Fibroblast of mammary gland (primary cell): ENCODE measurements around the gene LMBR1.
A peak's percentile ranks its signal among the peaks of the same experiment; 100 is the strongest.

ENCODE experiments used
- DNase-seq: peaks from one replicate; pipeline ENCODE4 v3.0.0-alpha.2; 2010; ENCODE audit warnings: low read depth
- H3K4me3 ChIP-seq: 2 replicates; pipeline ENCODE4 v1.5.1; 2011; ENCODE audit warnings: low read depth, mild to moderate bottlenecking, low read length, moderate library complexity; ENCODE audit not compliant: control insufficient read depth
- TF ChIP-seq, protein P1 (sequence below): conservative IDR thresholded peaks from 2 replicates; pipeline ENCODE4 v1.5.1; 2011; ENCODE audit warnings: low read depth, low read length, inconsistent platforms; ENCODE audit not compliant: control insufficient read depth, insufficient read depth

The LMBR1 gene

DNA sequence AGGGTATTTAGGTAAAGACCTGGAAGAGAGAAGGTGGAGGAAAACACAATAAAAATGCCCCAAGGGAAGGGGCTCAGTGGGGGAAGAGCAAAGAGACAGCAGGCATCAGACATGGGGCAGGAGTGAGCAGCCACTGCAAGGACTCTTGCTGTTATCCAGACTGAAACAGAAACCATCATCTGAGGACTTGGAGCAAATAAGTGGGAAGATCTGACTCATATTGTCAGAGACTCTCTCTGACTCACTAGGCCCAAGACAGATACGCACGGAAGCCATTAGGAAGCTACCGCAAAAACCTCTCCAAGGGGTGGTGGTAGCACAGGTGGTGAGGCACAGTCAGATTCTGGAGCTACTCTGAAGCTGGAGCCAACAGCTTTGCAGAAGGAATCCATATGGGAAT, 141.7 kb downstream of the LMBR1 start:
- no peak overlapping the region for H3K4me3 ChIP-seq
- TF ChIP-seq, protein P1, sequence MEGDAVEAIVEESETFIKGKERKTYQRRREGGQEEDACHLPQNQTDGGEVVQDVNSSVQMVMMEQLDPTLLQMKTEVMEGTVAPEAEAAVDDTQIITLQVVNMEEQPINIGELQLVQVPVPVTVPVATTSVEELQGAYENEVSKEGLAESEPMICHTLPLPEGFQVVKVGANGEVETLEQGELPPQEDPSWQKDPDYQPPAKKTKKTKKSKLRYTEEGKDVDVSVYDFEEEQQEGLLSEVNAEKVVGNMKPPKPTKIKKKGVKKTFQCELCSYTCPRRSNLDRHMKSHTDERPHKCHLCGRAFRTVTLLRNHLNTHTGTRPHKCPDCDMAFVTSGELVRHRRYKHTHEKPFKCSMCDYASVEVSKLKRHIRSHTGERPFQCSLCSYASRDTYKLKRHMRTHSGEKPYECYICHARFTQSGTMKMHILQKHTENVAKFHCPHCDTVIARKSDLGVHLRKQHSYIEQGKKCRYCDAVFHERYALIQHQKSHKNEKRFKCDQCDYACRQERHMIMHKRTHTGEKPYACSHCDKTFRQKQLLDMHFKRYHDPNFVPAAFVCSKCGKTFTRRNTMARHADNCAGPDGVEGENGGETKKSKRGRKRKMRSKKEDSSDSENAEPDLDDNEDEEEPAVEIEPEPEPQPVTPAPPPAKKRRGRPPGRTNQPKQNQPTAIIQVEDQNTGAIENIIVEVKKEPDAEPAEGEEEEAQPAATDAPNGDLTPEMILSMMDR, result no peak
- peak; percentile 96 for DNase-seq

DNA sequence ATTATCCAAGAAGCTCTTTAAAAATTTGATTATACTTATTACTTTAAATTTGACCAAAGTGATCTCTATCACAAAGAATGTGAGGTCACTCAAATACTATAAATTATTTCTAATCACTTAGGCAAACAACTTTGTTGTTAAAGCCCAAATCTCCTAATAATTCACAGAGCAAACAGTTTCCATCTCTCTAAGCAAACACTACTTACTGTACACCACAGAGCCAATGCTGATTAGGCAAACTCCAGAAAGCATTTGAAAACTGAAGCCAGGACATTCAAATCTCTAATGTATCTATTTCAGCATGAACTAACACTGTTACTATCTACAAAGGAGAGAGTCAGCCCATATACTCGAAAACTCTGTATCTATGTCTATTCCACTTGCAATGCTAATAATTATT, 145.3 kb downstream of the LMBR1 start:
- no peak for DNase-seq
- H3K4me3 ChIP-seq, result no peak overlapping the region

DNA sequence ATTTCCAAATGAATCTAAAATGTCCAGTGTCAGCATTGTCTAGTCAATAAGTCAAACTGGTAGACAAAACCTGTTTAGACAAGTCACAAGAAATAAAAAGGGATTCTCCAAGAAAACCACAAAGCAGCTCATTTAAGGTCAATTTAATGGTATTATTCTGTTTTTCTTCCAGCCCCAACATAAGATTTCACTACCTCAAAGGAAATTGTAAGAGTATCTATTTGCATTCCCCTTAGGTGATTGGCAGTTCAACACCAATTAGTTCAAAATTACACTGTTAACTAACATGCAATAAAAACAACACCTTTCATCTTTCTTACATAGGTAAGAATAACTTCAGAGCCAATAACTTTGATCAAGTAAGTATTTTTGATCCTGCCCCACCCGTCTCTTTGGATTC, 146.1 kb downstream of the LMBR1 start:
- TF ChIP-seq, protein P1, result no peak
- no peak overlapping the region for H3K4me3 ChIP-seq
- no peak for DNase-seq

More for the DNA sequence above, 145.3 kb downstream of the LMBR1 start:
- TF ChIP-seq, protein P1, result no peak

DNA sequence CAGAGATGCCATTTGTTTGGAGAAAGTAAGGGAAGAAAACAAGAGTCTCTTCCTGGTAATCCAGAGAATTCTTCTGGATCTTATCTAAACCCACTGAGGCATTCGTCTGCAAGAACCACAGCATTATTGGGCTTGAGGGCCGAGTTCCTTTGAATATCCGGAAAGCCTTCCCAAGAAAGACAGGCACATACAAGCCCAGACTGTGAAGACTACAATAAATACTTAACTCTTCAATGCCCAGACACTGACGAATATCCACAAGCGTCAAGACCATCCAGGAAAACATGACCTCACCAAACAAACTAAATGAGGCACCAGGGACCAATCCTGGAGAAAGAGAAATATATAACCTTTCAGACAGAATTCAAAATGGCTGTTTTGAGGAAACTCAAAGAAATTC, 153.4 kb downstream of the LMBR1 start:
- TF ChIP-seq, protein P1, result no peak
- H3K4me3 ChIP-seq, result no peak overlapping the region
- DNase-seq, result no peak

DNA sequence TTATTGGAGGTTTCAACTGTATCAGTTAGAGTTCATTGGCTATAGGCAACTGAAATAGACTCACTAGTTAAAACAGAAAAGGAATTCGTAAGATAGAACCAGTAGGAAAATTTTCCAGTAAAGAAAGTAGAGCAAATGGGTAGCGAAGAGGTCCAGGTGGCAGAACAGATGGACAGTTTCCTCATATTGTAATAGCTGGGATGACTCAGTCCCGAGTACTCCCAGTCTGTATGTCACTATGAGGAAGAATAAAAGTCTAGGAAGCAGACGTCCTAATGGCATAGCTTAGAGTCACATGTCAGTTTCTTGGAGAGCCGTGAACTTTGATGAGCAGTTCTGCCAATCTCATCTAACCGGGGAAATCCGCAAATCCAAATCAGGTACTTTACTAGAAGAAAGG, 157.1 kb downstream of the LMBR1 start:
- H3K4me3 ChIP-seq, result no peak overlapping the region
- peak; percentile 26 for DNase-seq
- TF ChIP-seq, protein P1, result no peak

DNA sequence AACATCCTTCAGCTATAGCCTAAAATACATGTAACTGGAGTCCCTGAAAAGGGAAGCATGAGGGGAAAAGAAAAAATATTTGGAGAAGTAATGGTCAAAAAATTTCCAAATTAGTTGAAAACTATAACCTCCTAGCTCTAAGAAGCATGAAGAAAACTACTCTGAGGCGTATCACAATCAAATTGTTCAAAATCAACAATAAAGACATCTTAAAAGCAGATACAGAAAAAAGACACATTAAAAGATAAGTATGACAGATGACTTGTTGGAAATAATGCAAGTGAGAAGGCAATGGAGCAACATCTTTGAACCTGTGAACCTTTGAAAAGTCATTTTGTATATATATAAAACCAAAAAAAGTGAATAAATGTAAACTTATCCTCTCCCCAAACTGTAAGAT, 159.3 kb downstream of the LMBR1 start:
- TF ChIP-seq, protein P1, result no peak
- no peak for DNase-seq
- no peak overlapping the region for H3K4me3 ChIP-seq

DNA sequence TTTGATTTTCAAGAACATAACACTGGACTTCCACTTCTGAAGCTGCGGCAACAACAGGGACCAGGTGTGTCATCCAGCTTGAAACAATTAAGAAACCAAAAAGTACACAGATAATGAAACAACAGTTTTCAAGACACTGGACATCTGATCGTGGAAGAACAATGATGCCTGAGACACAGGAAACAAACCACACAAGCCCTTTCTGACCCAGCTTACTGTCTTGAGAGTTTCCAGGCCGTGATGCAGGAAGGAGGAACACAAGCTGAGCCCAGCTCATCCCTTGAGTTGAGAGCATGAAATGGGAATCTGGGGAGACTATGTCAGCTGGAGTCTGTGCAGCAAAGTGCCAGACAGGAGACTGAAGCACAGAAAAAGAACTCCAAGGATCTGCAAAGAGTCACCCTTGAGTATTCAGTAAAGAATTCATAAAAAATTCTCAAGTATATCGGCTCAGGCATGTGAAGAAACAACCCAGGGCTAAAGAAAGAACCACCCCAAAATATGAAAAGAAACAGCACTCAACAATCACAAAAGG, 160.8 kb downstream of the LMBR1 start:
- TF ChIP-seq, protein P1, result no peak
- no peak overlapping the region for H3K4me3 ChIP-seq
- DNase-seq, result no peak
